ENCODE measurements around the gene NEIL3.

NEIL3 gene

GRCh38 chr4:177271091-177271490 lies 38.6 kb upstream of the NEIL3 start:
- DNase-seq (ENCODE audit: low read depth, low spot score) = no peak
- in situ Hi-C loops (cut with HindIII; ENCODE audit: low sequenced_read_pairs) = no loop called here
- no peak for TF ChIP-seq CTCF (IDR thresholded peaks at IDR 0.05; ENCODE audit: low read depth, low read length)
- H3K4me3 ChIP-seq (ENCODE audit: low read depth, low read length) = no peak overlapping the region

GRCh38 chr4:177271915-177272766 lies 37.5 kb upstream of the NEIL3 start:
- TF ChIP-seq CTCF (IDR thresholded peaks at IDR 0.05; ENCODE audit: low read depth, low read length) = no peak
- H3K4me3 ChIP-seq (ENCODE audit: low read depth, low read length) = no peak overlapping the region

GRCh38 chr4:177275999-177276398 lies 33.7 kb upstream of the NEIL3 start:
- in situ Hi-C loops (cut with HindIII; ENCODE audit: low sequenced_read_pairs) = no loop called here
- H3K4me3 ChIP-seq (ENCODE audit: low read depth, low read length) = no peak overlapping the region
- DNase-seq (ENCODE audit: low read depth, low spot score) = no peak
- no peak for TF ChIP-seq CTCF (IDR thresholded peaks at IDR 0.05; ENCODE audit: low read depth, low read length)

More at GRCh38 chr4:177271915-177272766, 37.5 kb upstream of the NEIL3 start:
- DNase-seq (ENCODE audit: low read depth, low spot score) = no peak
- in situ Hi-C loops (cut with HindIII; ENCODE audit: low sequenced_read_pairs) = no loop called here

GRCh38 chr4:177281351-177281909 lies 28.2 kb upstream of the NEIL3 start:
- TF ChIP-seq CTCF (IDR thresholded peaks at IDR 0.05; ENCODE audit: low read depth, low read length) = no peak
- in situ Hi-C loops (cut with HindIII; ENCODE audit: low sequenced_read_pairs) = no loop called here
- no peak overlapping the region for H3K4me3 ChIP-seq (ENCODE audit: low read depth, low read length)
- DNase-seq (ENCODE audit: low read depth, low spot score) = peak; percentile 3

- H3K4me3 ChIP-seq (ENCODE audit: low read depth, low read length) = no peak overlapping the region
- in situ Hi-C loops (cut with HindIII; ENCODE audit: low sequenced_read_pairs) = no loop called here
- TF ChIP-seq CTCF (IDR thresholded peaks at IDR 0.05; ENCODE audit: low read depth, low read length) = no peak
Observed at GRCh38 chr4:177282284-177282835, 27.3 kb upstream of the NEIL3 start.

GRCh38 chr4:177283167-177283566 lies 26.5 kb upstream of the NEIL3 start:
- in situ Hi-C loops (cut with HindIII; ENCODE audit: low sequenced_read_pairs) = no loop called here
- no peak overlapping the region for H3K4me3 ChIP-seq (ENCODE audit: low read depth, low read length)
- peak; percentile 61 for DNase-seq (ENCODE audit: low read depth, low spot score)
- TF ChIP-seq CTCF (IDR thresholded peaks at IDR 0.05; ENCODE audit: low read depth, low read length) = no peak

More at GRCh38 chr4:177282284-177282835, 27.3 kb upstream of the NEIL3 start:
- DNase-seq (ENCODE audit: low read depth, low spot score) = no peak

All from astrocyte of the spinal cord (primary cell).